Skin epidermis (tissue), 12 donors: ENCODE measurements around the gene SQSTM1.

Experiments
- H3K27ac ChIP-seq, 21 experiments: fragments of 200-600 bp; sonication (generic) in 11 of 21; one replicate each; pipeline ENCODE4 v1.5.0; 2020; ENCODE audit warnings: mild to moderate bottlenecking in 3 of 21, inconsistent platforms in 2 of 21, moderate library complexity in 2 of 21
- H3K4me3 ChIP-seq, 7 experiments: fragments of 200-600 bp; sonication (generic) in 2 of 7; one replicate each; pipeline ENCODE4 v1.5.0; 2020; ENCODE audit warnings: inconsistent platforms in 2 of 7, mild to moderate bottlenecking in 2 of 7, moderate library complexity in 1 of 7

SQSTM1 gene

DNA sequence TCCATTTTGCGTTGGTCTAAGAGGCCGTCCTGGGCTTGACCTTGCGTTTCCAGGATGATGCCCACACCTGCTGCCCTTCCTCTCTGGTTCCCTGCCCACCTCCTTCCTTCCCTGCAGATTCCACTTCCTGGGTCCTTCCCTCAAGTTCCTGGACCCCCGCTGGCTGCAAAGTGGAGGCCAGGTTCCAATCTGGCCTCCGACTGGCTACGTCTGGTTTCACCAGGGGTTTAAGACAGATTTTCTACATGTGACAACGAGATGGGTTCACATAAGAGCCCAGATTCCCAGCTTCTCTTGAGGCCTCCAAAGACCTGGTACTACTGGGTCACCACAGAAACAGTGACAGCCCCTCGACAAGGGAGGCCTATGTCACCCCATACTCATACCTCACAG is 16.2 kb upstream of the SQSTM1 start:
- Histone ChIP-seq H3K27ac (peak overlapping the region in 11 of 21 experiments; percentile 16 to 96 (median 91)), H3K4me3 (peak overlapping the region in 2 of 7 experiments; percentile 92 to 93)

DNA sequence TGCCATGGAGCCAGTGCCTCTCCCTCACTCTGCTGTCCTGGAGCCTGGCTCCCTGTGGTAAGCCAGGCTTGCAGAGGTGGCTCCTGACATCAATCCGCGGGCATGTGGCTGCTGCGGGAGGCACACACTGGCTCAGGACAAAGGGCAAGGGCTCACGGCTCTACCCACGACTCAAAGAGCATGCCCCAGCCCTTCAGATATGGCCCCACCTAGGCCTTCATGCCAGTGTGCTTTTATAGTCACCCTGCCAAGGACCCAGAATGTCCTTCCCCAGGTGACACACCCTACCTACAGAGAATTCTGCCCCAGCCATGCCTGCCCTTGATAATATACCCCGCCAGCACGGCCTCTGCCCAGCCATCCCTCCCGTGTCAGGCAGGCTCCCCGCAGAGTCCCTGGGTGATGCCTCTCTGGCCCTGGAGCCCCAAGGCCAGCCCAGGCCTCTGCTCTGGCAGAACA is 15.6 kb upstream of the SQSTM1 start:
- Histone ChIP-seq H3K27ac (peak overlapping the region in 18 of 21 experiments; percentile 87 to 96 (median 91)), H3K4me3 (peak overlapping the region; percentile 71 to 95 (median 92))

DNA sequence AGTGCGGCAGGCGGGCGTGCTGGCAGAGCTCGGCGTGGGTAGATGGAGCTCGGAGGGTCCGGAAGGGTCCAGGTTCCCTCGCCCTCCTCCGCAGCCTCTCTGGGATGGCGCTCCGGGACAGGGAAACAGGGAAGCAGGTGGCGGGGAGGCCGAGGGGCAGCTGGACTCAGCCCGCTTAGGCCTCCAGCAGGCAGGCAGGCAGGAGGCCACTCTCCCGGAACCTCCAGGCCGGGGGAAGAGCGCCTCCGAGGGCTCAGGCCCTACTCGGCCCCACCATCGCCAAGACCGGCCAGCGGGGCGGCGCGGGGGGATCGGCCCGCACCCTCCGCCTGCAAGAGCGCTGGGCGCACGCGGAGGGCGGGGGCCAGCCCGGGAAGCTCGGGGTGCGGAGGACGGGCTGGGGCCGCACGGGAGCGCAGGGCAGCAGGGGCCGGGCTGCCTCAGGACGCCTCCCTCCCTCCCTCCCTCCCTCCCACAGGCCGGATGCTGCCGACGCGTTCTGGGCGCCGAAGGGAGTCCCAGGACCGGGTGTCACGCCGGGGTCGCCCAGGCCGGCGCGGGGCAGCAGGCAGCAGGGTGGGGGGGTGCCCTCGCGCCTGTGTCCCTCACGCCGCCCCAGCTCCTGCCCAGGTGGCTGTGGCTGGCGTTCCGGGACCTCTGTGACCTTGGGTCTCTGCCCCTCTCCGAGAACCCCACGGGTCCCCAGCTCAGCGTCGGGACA is 15.0 kb upstream of the SQSTM1 start:
- H3K27ac ChIP-seq: peak overlapping the region; percentile 87 to 96 (median 91)
- peak overlapping the region; percentile 71 to 95 (median 92) for H3K4me3 ChIP-seq

DNA sequence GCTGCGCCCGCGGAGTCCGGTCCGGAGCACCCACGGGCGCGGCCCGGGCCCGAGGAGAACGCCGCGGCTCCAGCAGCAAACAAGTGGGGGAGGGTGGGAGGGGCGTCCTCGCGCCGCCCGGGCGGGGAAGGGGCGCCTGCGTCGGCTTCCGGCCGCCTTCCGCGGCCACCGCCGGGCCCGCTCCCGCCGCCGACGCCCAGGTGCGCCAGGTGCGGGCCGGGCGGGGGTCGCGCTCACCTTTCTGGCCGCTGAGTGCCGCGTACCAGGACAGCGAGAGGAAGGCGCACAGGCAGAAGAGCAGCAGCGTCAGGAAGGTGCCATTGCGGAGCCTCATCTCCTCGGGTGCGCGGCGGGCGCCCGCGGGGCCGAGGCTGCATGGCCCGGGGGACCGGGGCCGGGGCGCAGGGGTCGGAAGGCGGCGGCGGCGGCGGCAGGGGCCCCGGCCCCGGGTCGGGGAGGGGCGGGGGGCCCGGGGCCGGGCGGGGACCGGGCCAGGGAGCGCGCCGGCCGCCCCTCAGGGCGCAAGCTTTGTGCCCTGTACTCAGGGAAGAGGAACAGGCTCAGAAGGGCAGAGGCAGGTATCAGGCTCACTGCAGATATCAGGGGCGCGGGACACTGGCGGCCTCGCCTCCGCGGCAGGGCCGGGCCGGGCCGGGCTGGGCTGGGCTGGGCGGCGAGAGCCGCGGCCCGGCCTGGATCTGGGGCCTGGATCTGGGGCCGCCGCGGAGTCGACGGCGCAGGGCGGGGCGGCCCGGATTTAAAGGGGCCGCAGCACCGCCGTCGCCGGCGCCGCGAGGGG is 14.3 kb upstream of the SQSTM1 start, which contains the start of gene MGAT4B:
Gene MGAT4B (minus strand): TSS at position 617 of the 799 bp plus-strand sequence. CDS start 283 bp downstream, at position 334.
- peak within 1 kb of the TSS; percentile 87 to 96 (median 91) for H3K27ac ChIP-seq
- peak within 1 kb of the TSS; percentile 71 to 95 (median 92) for H3K4me3 ChIP-seq

DNA sequence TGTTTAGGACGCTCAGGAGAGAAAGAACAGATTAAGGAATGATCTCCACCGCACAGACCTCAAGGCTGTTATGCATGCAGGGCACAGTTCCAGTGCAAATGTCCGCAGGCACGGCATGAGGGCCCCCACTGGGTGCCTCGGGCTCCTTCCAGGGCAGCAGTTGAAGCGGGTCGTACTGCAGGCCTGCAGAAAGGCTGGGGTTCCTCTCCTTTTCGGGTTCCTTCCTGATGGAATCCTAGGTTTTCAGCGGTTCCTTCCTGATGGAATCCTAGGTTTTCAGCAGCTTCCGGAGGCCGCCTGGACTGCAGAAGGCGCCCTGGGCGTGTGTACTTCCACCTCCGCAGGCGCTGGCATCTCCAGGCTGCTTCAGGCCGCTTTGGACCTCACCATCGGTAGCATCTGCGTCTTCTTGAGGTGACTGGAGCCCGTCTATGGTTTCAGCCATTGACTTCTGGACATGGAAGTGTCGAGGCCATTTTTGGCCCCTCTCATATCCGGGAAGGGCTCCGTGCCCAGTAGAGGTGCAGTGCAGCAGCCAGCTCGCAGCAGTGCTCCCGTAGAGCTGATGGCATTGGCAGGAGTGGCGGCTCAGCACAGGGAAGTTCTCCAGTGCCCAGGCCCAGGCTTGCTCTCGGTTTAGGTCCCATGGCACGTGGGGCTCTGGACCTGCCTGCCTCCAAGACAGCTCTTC is 8.4 kb upstream of the SQSTM1 start:
- Histone ChIP-seq H3K4me3 (no peak overlapping the region), H3K27ac (no peak overlapping the region)

DNA sequence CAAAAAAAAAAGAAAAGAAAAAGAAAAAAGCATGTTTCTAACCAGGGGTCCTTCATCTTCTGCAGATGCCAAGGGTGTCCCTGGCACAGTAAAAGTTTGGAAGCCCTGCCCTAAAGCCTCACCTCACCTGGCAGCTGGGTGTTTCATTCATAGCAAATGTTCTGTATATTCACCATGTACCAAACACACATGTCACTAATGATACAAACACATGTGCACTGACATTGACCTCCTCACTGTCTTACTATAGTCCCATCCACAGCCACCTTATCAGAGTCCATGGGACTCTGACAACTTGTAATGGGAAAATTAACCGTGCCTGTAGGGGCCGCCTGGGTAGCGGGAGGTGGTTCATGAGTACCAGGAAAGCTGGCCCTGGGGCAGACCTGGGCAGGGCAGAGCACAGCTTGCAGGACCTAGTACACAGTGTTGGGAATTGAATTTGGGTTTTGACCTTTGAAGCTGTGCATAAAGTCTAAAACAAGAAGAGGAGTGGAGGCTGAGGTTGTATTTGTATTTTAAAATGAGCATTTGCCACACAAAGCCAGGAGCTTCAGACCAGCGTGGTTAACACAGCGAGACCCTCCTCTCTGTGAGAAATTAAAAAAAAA is 7.6 kb upstream of the SQSTM1 start:
- Histone ChIP-seq H3K27ac (no peak overlapping the region), H3K4me3 (no peak overlapping the region)

DNA sequence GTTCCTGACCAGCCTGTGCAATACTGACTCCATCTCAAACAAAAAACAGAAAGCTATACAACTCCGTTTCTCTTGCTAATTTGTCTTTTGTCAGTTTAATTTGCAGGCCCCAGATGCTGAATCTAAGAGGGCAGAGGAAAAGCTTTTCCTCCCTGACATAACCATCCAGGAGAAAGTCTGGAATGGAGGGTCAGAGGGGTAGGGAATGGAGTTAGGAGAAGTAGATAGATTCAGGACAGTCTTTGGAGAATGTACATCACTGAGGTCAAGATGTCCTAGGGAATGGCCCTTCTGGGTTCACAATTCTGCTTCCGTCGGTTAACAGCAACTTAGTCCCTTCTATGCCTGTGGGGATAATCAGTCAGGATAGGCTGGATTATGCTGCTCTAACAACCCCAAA is 6.6 kb upstream of the SQSTM1 start:
- H3K4me3 ChIP-seq: no peak overlapping the region
- H3K27ac ChIP-seq: no peak overlapping the region

DNA sequence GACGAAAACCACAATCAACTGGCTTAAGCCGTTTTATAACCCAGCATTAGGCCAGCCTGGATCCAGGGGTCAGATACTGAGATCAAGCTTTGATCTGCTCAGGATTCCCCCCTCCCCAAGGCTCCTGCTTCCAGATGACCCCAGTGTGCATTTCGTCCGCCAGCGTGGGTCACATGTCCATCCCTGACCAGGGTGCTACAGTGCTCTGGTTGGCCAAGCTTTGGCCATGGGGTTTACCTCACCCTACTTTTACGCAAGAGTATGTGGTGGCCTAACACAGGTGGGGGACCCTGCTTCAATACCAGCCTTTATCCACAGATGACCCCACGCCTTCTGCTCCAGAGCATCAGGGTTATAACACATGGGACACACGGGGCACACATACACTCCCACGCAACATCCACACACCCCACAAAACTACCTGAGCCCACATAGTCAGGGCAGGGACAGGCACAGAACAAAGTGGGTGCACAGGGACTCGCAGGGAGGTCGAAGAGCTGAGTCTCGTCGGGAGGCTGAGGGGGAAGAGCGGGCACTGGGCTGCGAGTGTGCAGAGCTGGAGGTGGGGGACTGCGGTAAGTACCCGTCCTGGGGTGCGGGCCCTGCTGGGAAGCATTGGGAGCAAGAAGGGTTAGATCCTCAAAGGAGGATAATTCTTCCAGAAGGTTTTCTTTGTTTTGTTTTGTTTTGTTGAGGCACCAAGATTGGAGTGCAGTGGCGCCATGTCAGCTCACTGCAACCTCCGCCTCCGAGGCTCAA is 5.0 kb upstream of the SQSTM1 start:
- H3K27ac ChIP-seq: no peak overlapping the region
- H3K4me3 ChIP-seq: no peak overlapping the region

DNA sequence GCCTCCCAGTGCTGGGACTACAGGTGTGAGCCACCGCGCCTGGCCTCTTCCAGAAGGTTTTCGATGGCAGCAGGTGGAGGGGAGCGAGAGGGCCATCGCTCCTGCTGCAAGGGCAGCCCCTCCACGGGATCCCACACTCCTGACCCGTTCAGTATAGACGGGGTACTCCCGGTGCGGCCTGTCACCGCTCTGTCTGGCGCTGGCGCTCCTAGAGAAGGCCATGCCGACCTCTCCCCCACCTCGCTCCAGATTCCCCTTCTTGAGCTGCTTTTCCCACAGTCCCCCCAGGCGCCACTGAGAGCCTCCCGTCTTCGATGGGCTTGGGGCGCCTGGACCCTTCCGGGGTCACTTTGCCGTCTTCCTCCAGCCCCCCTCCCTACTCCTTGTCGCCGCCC is 4.3 kb upstream of the SQSTM1 start:
- H3K4me3 ChIP-seq: peak overlapping the region; percentile 21 to 50 (median 36)
- peak overlapping the region in 15 of 21 experiments; percentile 13 to 99 (median 62) for H3K27ac ChIP-seq

DNA sequence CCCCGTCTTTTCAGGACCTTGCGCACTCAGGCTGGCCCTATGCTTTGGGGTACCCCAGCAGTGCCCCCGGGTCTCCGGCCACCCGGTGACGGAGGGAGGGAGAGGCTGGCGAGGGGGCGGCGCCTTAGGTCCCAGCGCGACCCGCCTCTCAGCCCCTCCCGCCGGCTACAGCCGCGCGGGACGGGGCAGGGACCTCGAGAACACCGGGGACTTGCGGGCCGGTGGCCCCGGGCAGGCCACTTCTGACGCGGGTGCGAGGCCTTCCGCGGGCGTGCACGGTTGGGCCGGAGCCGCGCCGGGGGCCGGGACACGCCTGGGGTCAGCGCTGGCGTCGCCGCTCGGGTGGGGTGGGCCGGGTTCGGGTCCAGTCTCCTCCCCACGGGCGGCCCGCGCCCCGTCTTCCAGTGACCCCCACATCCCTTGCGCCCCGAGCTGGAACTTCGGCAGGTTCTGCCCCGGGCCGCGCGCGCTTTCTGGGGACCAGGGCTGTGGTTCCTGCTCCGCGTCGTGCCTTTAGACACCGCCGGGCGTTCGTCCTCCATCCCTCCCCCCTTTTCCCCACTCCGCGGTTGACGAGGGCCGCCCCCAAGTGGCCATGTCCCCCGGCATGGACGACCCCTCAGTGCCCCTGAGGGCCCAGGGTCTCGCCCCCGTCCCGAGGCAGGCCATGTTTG is 3.8 kb upstream of the SQSTM1 start:
- H3K27ac ChIP-seq: peak overlapping the region in 17 of 21 experiments; percentile 13 to 99 (median 62)
- H3K4me3 ChIP-seq: peak overlapping the region; percentile 21 to 50 (median 36)

DNA sequence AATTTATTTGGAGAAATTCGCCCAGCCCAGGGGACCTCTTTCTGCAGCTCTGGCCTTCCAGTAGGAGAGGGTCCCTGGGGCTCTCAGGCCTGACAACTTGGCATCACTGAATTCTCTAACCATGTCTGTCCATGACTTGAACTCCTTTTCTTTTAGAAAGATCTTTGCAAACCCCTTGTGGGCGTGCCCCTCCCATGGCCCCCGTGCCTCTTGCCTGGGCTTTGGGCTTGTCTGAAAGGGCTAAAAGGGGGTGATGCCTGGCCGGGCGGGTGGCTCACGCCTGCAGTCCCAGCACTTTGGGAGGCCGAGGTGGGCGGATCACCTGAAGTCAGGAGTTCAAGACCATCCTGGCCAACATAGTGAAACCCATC is 3.2 kb upstream of the SQSTM1 start:
- H3K27ac ChIP-seq: peak overlapping the region in 16 of 21 experiments; percentile 9 to 99 (median 62)
- peak overlapping the region in 6 of 7 experiments; percentile 23 to 50 (median 39) for H3K4me3 ChIP-seq

DNA sequence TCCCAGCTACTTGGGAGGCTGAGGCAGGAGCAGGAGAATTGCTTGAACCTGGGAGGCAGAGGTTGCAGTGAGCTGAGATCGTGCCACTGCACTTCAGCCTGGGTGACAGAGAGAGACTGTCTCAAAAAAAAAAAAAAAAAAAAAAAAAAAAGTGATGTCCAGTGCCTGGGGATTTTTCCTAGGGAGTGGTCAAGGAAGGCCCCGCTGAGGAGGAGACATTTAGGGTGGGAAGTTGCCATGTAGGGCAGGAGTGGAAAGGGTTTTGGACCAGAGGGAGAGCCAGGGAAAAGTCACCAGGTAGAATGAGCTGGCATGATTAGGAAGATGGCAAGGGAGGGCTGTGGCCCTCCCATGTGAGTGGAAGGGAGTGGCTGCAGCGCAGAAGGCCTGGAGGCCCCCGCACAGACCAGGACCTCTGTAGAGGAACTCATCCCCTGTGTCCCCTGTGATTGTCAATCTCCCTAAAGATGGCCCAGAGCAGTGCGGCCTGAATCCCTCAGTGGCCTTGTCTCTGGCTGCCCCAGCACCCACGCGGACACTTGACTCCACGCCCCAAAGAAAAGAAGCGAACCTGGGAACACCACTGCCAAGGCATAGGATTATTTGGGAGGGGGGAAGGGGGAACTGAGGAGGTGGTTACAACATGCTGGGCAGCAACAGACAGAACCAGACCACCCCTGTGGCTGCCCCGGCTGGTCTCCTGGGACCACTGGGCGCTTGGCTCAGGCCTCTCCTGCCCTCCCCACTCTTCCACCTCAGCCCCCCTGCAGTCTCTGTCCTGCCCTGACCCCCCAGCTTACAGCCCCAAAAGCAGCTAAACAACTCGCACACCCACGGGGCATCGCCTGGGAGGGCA is 2.6 kb upstream of the SQSTM1 start:
- Histone ChIP-seq H3K27ac (peak overlapping the region in 20 of 21 experiments; percentile 88 to 100 (median 98)), H3K4me3 (peak overlapping the region; percentile 9 to 100 (median 95))

DNA sequence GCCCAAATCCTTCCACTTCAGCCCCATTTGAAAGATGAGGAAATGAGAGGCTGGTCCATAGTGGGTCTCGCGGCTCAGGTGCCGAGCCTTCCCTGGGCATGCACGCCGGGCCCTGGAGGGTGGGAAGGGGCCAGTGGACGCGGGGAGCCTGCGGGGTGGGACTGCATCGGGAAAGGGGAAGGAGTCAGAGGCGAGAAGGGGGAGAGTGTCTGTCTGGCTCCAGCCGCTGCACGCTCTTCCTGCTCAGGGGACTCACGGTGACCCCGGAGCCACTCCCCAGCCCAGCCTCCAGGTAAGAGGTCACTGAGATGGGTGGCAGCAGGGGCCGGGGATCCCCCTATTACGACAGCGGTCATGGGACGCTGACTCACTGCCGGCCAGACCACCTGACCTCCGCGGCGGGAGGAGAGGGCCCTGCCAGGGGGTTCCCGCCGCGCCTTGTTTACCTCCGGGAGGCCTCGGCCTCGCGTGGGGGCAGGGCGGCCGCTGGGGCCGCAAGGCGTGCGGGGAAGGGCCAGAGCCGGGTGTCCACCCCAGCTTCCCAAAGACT is 1.9 kb upstream of the SQSTM1 start:
- peak overlapping the region; percentile 9 to 100 (median 95) for H3K4me3 ChIP-seq
- peak overlapping the region; percentile 68 to 100 (median 97) for H3K27ac ChIP-seq

DNA sequence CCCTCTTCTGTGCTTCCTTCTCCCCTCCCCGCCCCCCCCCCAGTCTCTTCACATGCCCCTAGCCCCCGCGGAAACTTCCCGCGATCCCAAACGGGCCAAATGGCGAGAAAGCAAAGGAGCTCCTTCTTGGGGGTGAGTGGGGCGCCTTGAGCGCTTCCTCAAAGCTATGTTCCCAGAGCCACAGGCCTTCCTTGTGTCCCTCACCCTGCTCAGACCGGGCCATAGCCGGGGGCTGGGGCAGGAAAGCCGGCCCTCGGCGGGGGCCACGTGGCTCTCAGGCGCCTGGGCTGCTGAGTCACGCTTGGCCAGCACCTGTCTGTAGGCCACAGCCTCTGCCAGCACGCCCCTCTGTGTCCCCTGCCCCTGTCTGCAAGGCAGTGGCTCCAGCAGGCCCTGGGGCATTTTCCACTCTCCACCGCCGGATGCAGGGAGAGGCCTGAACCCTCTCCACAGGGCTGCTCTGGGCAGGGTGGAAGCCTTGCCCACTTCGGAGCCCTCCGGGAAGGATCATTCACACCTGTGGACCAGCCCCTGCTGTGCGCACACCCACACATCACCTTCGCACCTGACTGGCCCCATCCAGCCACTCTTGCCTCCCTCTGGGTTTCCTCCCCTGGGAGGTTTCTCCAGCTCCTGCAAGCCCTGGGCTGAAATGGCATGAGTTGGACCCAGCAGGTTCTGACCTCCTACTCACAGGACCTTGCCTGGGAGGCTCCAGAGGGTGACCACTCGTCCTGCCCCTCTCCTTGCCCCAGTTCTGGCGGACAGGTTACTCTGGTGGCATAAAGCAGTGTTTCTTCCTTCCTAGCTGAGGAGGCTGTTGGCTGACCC is 1.2 kb upstream of the SQSTM1 start:
- H3K4me3 ChIP-seq: peak overlapping the region; percentile 9 to 100 (median 96)
- peak overlapping the region; percentile 68 to 100 (median 97) for H3K27ac ChIP-seq

DNA sequence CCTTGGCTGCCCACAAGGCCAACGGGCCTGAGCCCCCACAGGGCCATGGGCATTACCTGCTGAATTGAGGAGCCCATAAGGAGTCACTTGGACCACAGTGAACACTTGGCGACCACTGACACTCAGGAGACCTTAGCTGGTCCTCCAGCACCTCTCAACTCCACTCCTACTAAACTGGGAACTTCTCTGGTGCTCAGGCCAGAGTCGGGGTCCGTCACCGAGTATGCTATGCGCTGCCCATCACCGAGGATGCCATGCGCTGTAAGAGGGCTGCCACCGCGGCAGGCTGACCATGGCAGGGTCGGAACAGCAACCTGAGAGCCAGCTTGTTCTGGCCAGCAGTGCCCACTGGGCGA is 600 bp upstream of the SQSTM1 start:
- H3K4me3 ChIP-seq: peak overlapping the region; percentile 64 to 100 (median 99)

More for the DNA sequence above, 600 bp upstream of the SQSTM1 start:
- peak overlapping the region; percentile 68 to 100 (median 97) for H3K27ac ChIP-seq
